K562 (cell line): ENCODE measurements around the gene DRC1. TPM values are rescaled to one million over a fixed set of nuclear protein-coding genes. Genes with fewer than 3 reads are reported as not detected.

Experiments
- ATAC-seq: fragments of 200-7000 bp; cut with Tn5 transposase; 3 replicates; pipeline ENCODE4 v1.9.1; 2020; ENCODE audit warnings: moderate library complexity
- BruUV-seq: library from RNA; stranded (reverse); fragments of 400-500 nt; replicated peaks from 2 replicates; lab custom pipeline; 2021; lab: Mats Ljungman, UMichigan
- CTCF ChIA-PET: fragments of 300-600 bp; formaldehyde crosslinking; extraction: SDS; loops from one replicate; lab custom pipeline; 2021; ENCODE audit warnings: low intra/inter-chr PET ratio; lab: Yijun Ruan, JAX
- POLR2A ChIA-PET: fragments of 300-600, 350-650 bp; sonication (Branson Sonifier 250); formaldehyde crosslinking; extraction: SDS; loops from one replicate; lab custom pipeline; 2021; ENCODE audit warnings: antibody characterized with exemption, inconsistent platforms; lab: Yijun Ruan, JAX
- DNase-seq, 4 experiments: peaks; one replicate each; pipeline versions ENCODE4 v3.0.0 to v3.0.0-alpha.2; 2011 to 2018; ENCODE audit warnings: low spot score in 3 of 4, mixed read lengths in 3 of 4; ENCODE audit errors: extremely low read depth in 1 of 4
- FAIRE-seq: peaks from 2 replicates; lab custom pipeline; 2011; peaks lifted over from hg19 to GRCh38; lab: Jason Lieb, UNC
- H2AFZ ChIP-seq: 2 replicates; pipeline ENCODE4 v1.6.0; 2011; ENCODE audit warnings: low read depth, low read length, control low read depth, inconsistent platforms
- H3K27ac ChIP-seq: fragments of 200-600 bp; 3 replicates; pipeline ENCODE4 v1.8.0; 2011; ENCODE audit warnings: low read depth, mild to moderate bottlenecking, control low read depth, inconsistent platforms, low read length, moderate library complexity, mixed read lengths; ENCODE audit errors: extremely low read depth
- H3K27me3 ChIP-seq, 2 experiments: fragments of 300-600 bp in 1 of 2; 2 replicates in 1 of 2; 3 replicates in 1 of 2; pipeline versions ENCODE4 v1.6.0 to v1.8.0; 2011; ENCODE audit warnings: inconsistent platforms in 2 of 2, low read length in 2 of 2, mild to moderate bottlenecking in 1 of 2, mixed read lengths in 1 of 2, moderate library complexity in 1 of 2; ENCODE audit not compliant: control insufficient read depth in 2 of 2, insufficient read depth in 2 of 2
- H3K36me3 ChIP-seq: fragments of 300-600 bp; 3 replicates; pipeline ENCODE4 v1.8.0; 2011; ENCODE audit warnings: mild to moderate bottlenecking, low read length, inconsistent platforms; ENCODE audit not compliant: control insufficient read depth, insufficient read depth
- H3K4me1 ChIP-seq, 2 experiments: fragments of 200-600 bp in 1 of 2; replicated peaks in 1 of 2; 2 replicates in 1 of 2; 3 replicates in 1 of 2; pipeline versions ENCODE4 v1.5.1 to v1.8.0; 2011; ENCODE audit warnings: inconsistent platforms in 2 of 2, low read length in 2 of 2, mild to moderate bottlenecking in 1 of 2, mixed read lengths in 1 of 2, moderate library complexity in 1 of 2; ENCODE audit not compliant: control insufficient read depth in 2 of 2, insufficient read depth in 2 of 2
- H3K4me2 ChIP-seq: 2 replicates; pipeline ENCODE4 v1.6.1; 2011; ENCODE audit warnings: low read length, control low read depth, inconsistent platforms, mixed read lengths; ENCODE audit not compliant: insufficient read depth
- H3K4me3 ChIP-seq: fragments of 200-600 bp; sonication (generic), shearing (Covaris generic); 2 replicates; pipeline ENCODE4 v1.5.1; 2016; ENCODE audit warnings: control low read depth, inconsistent platforms
- H3K79me2 ChIP-seq: fragments of 200-600 bp; 3 replicates; pipeline ENCODE4 v1.8.0; 2011; ENCODE audit warnings: low read length, inconsistent platforms; ENCODE audit not compliant: control insufficient read depth, insufficient read depth
- H3K9ac ChIP-seq, 2 experiments: 2 replicates each; pipeline versions ENCODE4 v1.6.0 to v1.6.1; 2011; ENCODE audit warnings: low read depth in 2 of 2, low read length in 2 of 2, control low read depth in 1 of 2, inconsistent platforms in 1 of 2, mild to moderate bottlenecking in 1 of 2, mixed read lengths in 1 of 2; ENCODE audit not compliant: insufficient read depth in 1 of 2
- H3K9me1 ChIP-seq: one replicate; pipeline ENCODE4 v1.6.0; 2011; ENCODE audit warnings: inconsistent platforms, mild to moderate bottlenecking, low read length, moderate library complexity; ENCODE audit not compliant: control insufficient read depth, insufficient read depth
- H3K9me3 ChIP-seq: replicated peaks from 2 replicates; pipeline ENCODE4 v1.5.1; 2011; ENCODE audit warnings: low read depth, low read length, inconsistent platforms; ENCODE audit not compliant: control insufficient read depth, insufficient read depth
- H4K20me1 ChIP-seq: replicated peaks from 2 replicates; pipeline ENCODE4 v1.6.1; 2011; ENCODE audit warnings: low read length, inconsistent platforms, mixed read lengths; ENCODE audit not compliant: control insufficient read depth, insufficient read depth
- BCOR ChIP-seq: fragments of 450-650 bp; IDR thresholded peaks from 2 replicates; pipeline ENCODE4 v1.6.1; 2016
- CC2D1A ChIP-seq: fragments of 450-650 bp; IDR thresholded peaks from 2 replicates; pipeline ENCODE4 v1.6.1; 2017; ENCODE audit warnings: mild to moderate bottlenecking
- CGGBP1 ChIP-seq: fragments of 250-450 bp; sonication (Bioruptor Pico); IDR thresholded peaks from 2 replicates; pipeline ENCODE4 v1.9.0; 2021; ENCODE audit warnings: mild to moderate bottlenecking
- FOXO4 ChIP-seq: fragments of 450-650 bp; formaldehyde crosslinking; IDR thresholded peaks from 2 replicates; pipeline ENCODE4 v1.4.0; 2020; ENCODE audit warnings: mild to moderate bottlenecking, moderate library complexity
- GABPA ChIP-seq: fragments of 200-800 bp; sonication (Bioruptor generic); conservative IDR thresholded peaks from 2 replicates; pipeline ENCODE4 v1.6.1; 2016; ENCODE audit warnings: low read depth, missing genetic modification characterization, missing compliant biosample characterization
- MAZ ChIP-seq, 2 experiments: fragments of 450-650 bp in 1 of 2; sonication (generic) in 1 of 2; formaldehyde crosslinking; IDR thresholded peaks in 1 of 2; conservative IDR thresholded peaks in 1 of 2; 2 replicates each; pipeline versions ENCODE4 v1.4.0 to v1.5.0; 2020; ENCODE audit warnings: mild to moderate bottlenecking in 1 of 2, missing genetic modification reagents in 1 of 2
- PHF8 ChIP-seq: fragments of 200-600 bp; sonication (generic); IDR thresholded peaks from 2 replicates; pipeline ENCODE4 v1.6.1; 2012; ENCODE audit warnings: mixed run types, mild to moderate bottlenecking, inconsistent platforms, low read length, moderate library complexity, borderline replicate concordance
- PRPF4 ChIP-seq: fragments of 200-400 bp; formaldehyde crosslinking; IDR thresholded peaks from one replicate; pipeline ENCODE4 v1.6.1; 2017; ENCODE audit warnings: low read length, low read depth, mild to moderate bottlenecking; ENCODE audit not compliant: insufficient read depth, poor library complexity, severe bottlenecking
- SMAD2 ChIP-seq: fragments of 150-350 bp; IDR thresholded peaks from 2 replicates; pipeline ENCODE4 v1.6.1; 2014; ENCODE audit warnings: low read depth, mild to moderate bottlenecking, low read length
- SMAD3 ChIP-seq: fragments of 450-650 bp; formaldehyde crosslinking; conservative IDR thresholded peaks from 2 replicates; pipeline ENCODE4 v1.4.0; 2020; ENCODE audit warnings: mild to moderate bottlenecking
- SNIP1 ChIP-seq: fragments of 450-650 bp; IDR thresholded peaks from 2 replicates; pipeline ENCODE4 v1.7.1; 2017; ENCODE audit warnings: low read depth, mild to moderate bottlenecking
- SP2 ChIP-seq: IDR thresholded peaks from 2 replicates; pipeline ENCODE4 v1.6.1; 2011; ENCODE audit warnings: mild to moderate bottlenecking, low read depth, low read length, moderate library complexity; ENCODE audit not compliant: poor library complexity, severe bottlenecking; ENCODE audit errors: extremely low read depth
- TEAD4 ChIP-seq, 2 experiments: sonication (generic) in 1 of 2; formaldehyde crosslinking in 1 of 2; IDR thresholded peaks; 2 replicates each; pipeline versions ENCODE4 v1.6.1 to v1.8.0; 2012 to 2022; ENCODE audit warnings: borderline replicate concordance in 1 of 2, inconsistent platforms in 1 of 2, low read length in 1 of 2, mild to moderate bottlenecking in 1 of 2, missing genetic modification reagents in 1 of 2
- UBTF ChIP-seq, 2 experiments: IDR thresholded peaks; 2 replicates each; pipeline ENCODE4 v1.6.1; 2012; ENCODE audit warnings: improper control_type of control experiment in 2 of 2, low read depth in 2 of 2, low read length in 2 of 2, borderline replicate concordance in 1 of 2
- ZFP36 ChIP-seq: fragments of 150-350 bp; IDR thresholded peaks from 2 replicates; pipeline ENCODE4 v1.6.1; 2018; ENCODE audit warnings: low read length, low read depth; ENCODE audit not compliant: partially characterized antibody
- ZNF263 ChIP-seq: sonication (generic); formaldehyde crosslinking; IDR thresholded peaks from 2 replicates; pipeline ENCODE4 v1.8.0; 2022; ENCODE audit warnings: mild to moderate bottlenecking, missing genetic modification reagents, borderline replicate concordance
- whole genome bisulfite sequencing: fragments of 100-300 bp; shearing (Covaris generic); methylation state at CpG from one replicate; pipeline ENCODE4 v1.1.6; 2016; ENCODE audit warnings: low coverage, mixed read lengths; ENCODE audit not compliant: insufficient coverage; ENCODE audit errors: missing lambda C conversion rate; 5-methylcytosine and 5-hydroxymethylcytosine counted together
- in situ Hi-C: fragments of 300-500 bp; cut with MboI; formaldehyde crosslinking; loops from 4 replicates; pipeline ENCODE4 v1.15.0; 2018; ENCODE audit warnings: inconsistent platforms, mixed read lengths
- intact Hi-C: fragments of 100-400 bp; cut with micrococcal nuclease; formaldehyde crosslinking; loops from 2 replicates; pipeline ENCODE4 v1.14.2; 2022
- polyA plus RNA-seq, 8 experiments: library from polyadenylated mRNA; depleted of rRNA in 4 of 8; stranded (reverse) in 5 of 8; unstranded in 3 of 8; fragments of >200 nt; fragmentation: Nextera tagmentation in 2 of 8; fragmentation: Illumina TruSeq in 1 of 8; extraction: Ambion mirVana in 2 of 8; extraction: Trizol in 1 of 8; gene quantifications; 2 replicates each; pipeline versions ENCODE4 v1.2.1 to v1.2.3, GENCODE V29; 2011 to 2014; ENCODE audit warnings: inconsistent platforms in 1 of 8, missing spikeins in 1 of 8
- total RNA-seq, 7 experiments: library from RNA; depleted of rRNA in 6 of 7; stranded (reverse); fragments of >200 nt in 6 of 7; fragmentation: Illumina TruSeq in 2 of 7; extraction: Trizol in 2 of 7; gene quantifications; 2 replicates each; pipeline versions ENCODE4 v1.2.1 to v1.2.3, GENCODE V29; 2011 to 2021; ENCODE audit warnings: low replicate concordance in 1 of 7

DRC1 gene
- total and polyA plus RNA-seq, 9 of the 15 experiments (the other 6 are each of a cell fraction or from before 2014, with no cell fraction given) = 0.07 to 0.10 TPM; not detected in 7

GRCh38 chr2:26465266-26465925 lies 63.7 kb downstream of the DRC1 start:
- H3K4me1 ChIP-seq = peaks cover 13 to 29% of the 10 kb centered on the region in 2 experiments; a peak in 4 of 5 replicates
- intact Hi-C loops = loop anchor here (5.0 to 10.0 kb wide), 3 partner anchors 231 to 513 kb away; partner anchors contain the start of gene GAREM2
- no peak overlapping the region for H3K9ac ChIP-seq
- no peak overlapping the region for H3K27ac ChIP-seq
- no peaks in the 10 kb centered on the region for H3K79me2 ChIP-seq
- in situ Hi-C loops = loop anchor here (5.0 to 10.0 kb wide), 2 partner anchors 223 to 521 kb away; partner anchors contain the start of genes HADHA and HADHB
- ChIA-PET CTCF (interaction anchor here (0.8 kb wide), 1 partner anchor 230 kb away, joined by 3 read pairs; no protein-coding TSS in a partner anchor), POLR2A (interaction anchor here (2.7 kb wide), 1 partner anchor 120 kb away, joined by 9 read pairs; the partner anchor contains the start of gene SELENOI)
- no peaks in the 10 kb centered on the region for H3K27me3 ChIP-seq
- no peak for ATAC-seq
- FAIRE-seq = no peak
- no peaks in the 10 kb centered on the region for H3K36me3 ChIP-seq
- 67% methylated on average over 11 of the region's 11 CpGs for WGBS
- H3K9me3 ChIP-seq = peaks cover 5% of the 10 kb centered on the region; the same call in 1 of the 2 replicates
- H3K4me2 ChIP-seq = no peak overlapping the region
- TF ChIP-seq SMAD3 (CRISPR knock-in tag) = no peak
- TF ChIP-seq ZFP36 = peak; percentile 49
- no peak for TF ChIP-seq SNIP1
- no peak for TF ChIP-seq SMAD2
- no peak for TF ChIP-seq TEAD4 (IDR thresholded peaks at IDR 0.05; ENCODE audit: low read length)
- TF ChIP-seq TEAD4 (CRISPR knock-in tag; IDR thresholded peaks at IDR 0.05; ENCODE audit: borderline replicate concordance) = peak; percentile 16; the same call in 1 of the 2 replicates
- no peak for TF ChIP-seq MAZ (CRISPR knock-in tag; conservative IDR thresholded peaks at IDR 0.05 in 1 of 2, IDR thresholded peaks at IDR 0.05 in 1 of 2)
- no peak for TF ChIP-seq FOXO4 (CRISPR knock-in tag)
- TF ChIP-seq CGGBP1 = no peak
- no peak for TF ChIP-seq CC2D1A
- TF ChIP-seq ZNF263 (CRISPR knock-in tag) = no peak
- TF ChIP-seq UBTF (IDR thresholded peaks at IDR 0.05; ENCODE audit: borderline replicate concordance in 1 of 2, low read depth in 2 of 2, low read length in 2 of 2) = no peak
- no peak for TF ChIP-seq GABPA
- no peak for TF ChIP-seq SP2
- no peak for TF ChIP-seq PHF8
- peak; percentile 60; the same call in 1 of the 2 replicates for TF ChIP-seq BCOR
- no peak for TF ChIP-seq PRPF4
- H2AFZ ChIP-seq = no peak overlapping the region
- H3K4me3 ChIP-seq = no peak overlapping the region
- BruUV-seq = no TSS peak
- no peaks in the 10 kb centered on the region for H3K9me1 ChIP-seq
- DNase-seq = no peak
- no peaks in the 10 kb centered on the region for H4K20me1 ChIP-seq
